ENCODE results near the gene CPED1.

Gene CPED1

DNA sequence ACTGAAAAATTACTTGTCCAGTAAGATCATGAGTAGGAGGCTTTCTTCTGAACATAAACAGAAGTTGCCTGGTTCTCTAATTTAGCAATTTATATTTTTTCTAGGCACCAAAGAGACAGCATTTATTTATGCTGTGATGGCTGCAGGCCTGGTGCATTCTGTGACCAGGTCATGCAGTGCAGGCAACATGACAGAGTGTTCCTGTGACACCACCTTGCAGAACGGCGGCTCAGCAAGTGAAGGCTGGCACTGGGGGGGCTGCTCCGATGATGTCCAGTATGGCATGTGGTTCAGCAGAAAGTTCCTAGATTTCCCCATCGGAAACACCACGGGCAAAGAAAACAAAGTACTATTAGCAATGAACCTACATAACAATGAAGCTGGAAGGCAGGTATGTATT is 343.1 kb downstream of the CPED1 start:
- no peak for DNase-seq

- no peak for DNase-seq
Measured at GRCh38 chr7:121334376-121334775, 345.9 kb downstream of the CPED1 start.

DNA sequence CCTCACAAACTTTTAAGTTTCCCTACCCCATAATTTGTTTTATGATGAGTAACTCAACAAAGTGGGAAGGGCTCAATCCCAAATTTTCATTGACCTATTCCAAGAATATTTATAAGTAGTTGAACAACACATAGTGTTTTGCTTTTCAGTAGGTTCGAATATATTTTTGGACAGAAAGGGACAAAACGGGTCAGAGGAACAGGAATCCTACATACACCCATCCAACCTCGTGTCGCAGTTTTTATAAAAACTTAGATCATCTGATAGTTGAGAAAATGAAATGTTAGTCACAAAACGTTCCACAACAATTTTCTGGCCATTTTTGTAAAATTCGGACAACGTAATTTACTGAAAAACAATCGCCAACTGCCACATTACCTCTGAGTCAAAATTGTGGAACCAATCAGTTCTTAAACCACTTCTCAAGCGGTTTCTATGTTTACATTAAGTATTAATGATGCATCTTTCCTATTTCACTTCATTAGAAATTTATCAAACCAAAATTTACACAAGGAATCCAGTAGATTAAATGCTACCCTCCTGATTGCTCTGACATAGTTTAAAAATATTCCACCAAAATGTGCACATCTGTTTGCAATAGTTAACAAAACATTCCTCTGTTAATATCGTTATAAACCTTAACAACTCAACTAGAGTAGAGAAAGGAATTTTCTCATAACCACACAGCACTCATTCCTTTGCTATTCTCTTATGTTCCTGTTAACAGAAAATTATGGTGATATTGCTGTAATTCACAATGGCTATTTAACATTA is 346.6 kb downstream of the CPED1 start:
- DNase-seq, result no peak

GRCh38 chr7:121336579-121336978 is 348.1 kb downstream of the CPED1 start:
- no peak for DNase-seq

DNA sequence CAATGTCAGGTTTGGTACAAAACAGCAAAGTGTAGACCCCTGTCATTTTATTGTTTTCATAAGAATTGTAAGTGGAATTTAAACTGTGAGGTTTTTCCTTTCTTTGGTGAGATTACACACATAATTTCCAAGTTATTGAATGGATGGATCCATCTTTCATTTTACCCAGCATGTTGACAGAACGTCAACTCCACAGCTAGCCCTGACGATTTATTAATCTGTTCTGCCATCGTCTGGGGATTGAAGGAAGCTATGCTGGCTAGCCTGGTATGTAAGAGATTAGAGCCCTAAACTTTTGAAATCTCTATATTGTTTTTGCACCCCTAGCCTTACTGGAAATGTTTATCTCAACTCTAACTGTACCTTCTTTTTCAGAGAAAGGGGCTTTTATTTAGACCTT is 348.9 kb downstream of the CPED1 start:
- no peak for DNase-seq

DNA sequence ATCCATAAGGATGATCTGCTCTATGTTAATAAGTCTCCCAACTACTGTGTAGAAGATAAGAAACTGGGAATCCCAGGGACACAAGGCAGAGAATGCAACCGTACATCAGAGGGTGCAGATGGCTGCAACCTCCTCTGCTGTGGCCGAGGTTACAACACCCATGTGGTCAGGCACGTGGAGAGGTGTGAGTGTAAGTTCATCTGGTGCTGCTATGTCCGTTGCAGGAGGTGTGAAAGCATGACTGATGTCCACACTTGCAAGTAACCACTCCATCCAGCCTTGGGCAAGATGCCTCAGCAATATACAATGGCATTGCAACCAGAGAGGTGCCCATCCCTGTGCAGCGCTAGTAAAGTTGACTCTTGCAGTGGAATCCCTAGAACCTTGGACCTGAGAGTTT is 350.6 kb downstream of the CPED1 start:
- no peak for DNase-seq

DNA sequence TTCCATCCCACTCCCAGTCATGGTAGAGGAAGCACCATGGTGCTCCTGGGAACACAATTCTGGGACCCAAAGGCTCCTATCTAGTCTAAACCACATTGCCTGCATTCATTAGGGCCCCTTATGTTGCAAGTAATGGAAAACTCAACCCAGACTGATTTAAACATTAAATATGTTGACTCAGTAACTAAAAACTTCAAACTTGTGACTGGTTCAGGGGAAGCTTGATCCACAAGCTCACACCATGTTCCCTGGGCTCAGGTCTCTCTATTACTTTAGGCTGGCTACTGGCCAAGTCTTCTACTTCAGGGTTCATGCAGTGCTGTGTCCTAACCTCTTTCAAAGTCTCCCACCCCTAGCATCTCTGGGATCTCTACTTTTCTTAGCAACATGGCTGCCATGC is 353.4 kb downstream of the CPED1 start:
- no peak for DNase-seq

GRCh38 chr7:121342631-121343030 is 354.1 kb downstream of the CPED1 start:
- DNase-seq, result no peak

DNA sequence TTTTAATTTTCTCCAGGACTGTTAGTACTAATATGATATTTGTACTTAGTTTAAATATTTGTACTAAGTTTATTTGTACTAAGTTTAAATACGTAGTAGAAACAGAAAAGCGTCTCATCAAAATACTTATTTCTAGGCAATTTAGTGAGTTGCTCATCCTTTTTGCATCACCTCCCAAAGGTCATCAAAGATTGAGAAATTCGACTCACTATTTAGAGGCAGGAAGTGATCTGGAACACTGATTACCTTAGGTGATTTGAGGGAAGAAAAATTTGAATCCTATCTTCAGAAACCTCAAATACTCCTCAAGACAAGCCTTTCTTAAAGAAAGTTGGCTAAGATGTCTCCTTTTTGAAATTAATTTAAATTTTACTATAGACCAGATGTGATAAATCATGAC is 354.8 kb downstream of the CPED1 start:
- DNase-seq, result no peak

GRCh38 chr7:121344093-121344492 is 355.6 kb downstream of the CPED1 start:
- DNase-seq, result no peak

GRCh38 chr7:121344497-121344896 is 356.0 kb downstream of the CPED1 start:
- DNase-seq, result no peak
